ENCODE data around the gene ADGRB3. TPM values are rescaled to one million over a fixed set of nuclear protein-coding genes. Genes with fewer than 3 reads are reported as not detected.

Gene ADGRB3
- total and polyA plus RNA-seq, 2 donors (not counting 1 experiment from before 2014, with no cell fraction given) = not detected

GRCh38 chr6:69061066-69061465 lies 426.0 kb downstream of the ADGRB3 start:
- no peaks in the 10 kb centered on the region for H3K9me3 ChIP-seq (ENCODE audit: control extremely low read depth in 1 of 3, control insufficient read depth in 2 of 3, insufficient read depth in 1 of 3, low read length in 2 of 3)
- H3K4me2 ChIP-seq (replicated peaks; ENCODE audit: low read depth, low read length, poor library complexity, severe bottlenecking) = no peak overlapping the region
- no peaks in the 10 kb centered on the region for H3K36me3 ChIP-seq (replicated peaks in 1 of 2; ENCODE audit: control extremely low read depth in 1 of 2, control insufficient read depth in 1 of 2, extremely low read depth in 1 of 2, insufficient read depth in 2 of 2, low read length in 1 of 2)
- no peaks in the 10 kb centered on the region for H3K27me3 Mint-ChIP-seq
- H4K20me1 ChIP-seq (ENCODE audit: control insufficient read depth, insufficient read depth, low read length, poor library complexity, severe bottlenecking) = no peaks in the 10 kb centered on the region
- no peak overlapping the region for H3K27ac Mint-ChIP-seq
- H3K4me1 Mint-ChIP-seq = no peaks in the 10 kb centered on the region
- intact Hi-C loops (cut with micrococcal nuclease) = no loop called here
- H3K79me2 ChIP-seq (ENCODE audit: control insufficient read depth, insufficient read depth, low read length) = no peaks in the 10 kb centered on the region
- no peak overlapping the region for H3K4me3 Mint-ChIP-seq
- no peak overlapping the region for H3K27ac ChIP-seq (ENCODE audit: low read length in 2 of 2)
- no peaks in the 10 kb centered on the region for H3K4me1 ChIP-seq (ENCODE audit: control insufficient read depth in 2 of 2, insufficient read depth in 2 of 2, low read length in 2 of 2)
- DNase-seq (no peak), ATAC-seq (ENCODE audit: low read depth) (no peak)
- ChIA-PET CTCF (no interaction called here), POLR2A (no interaction called here)
- H3K4me3 ChIP-seq (ENCODE audit: control extremely low read depth in 1 of 5, extremely low read depth in 1 of 5, insufficient read depth in 1 of 5, low read depth in 2 of 5, low read length in 4 of 5) = no peak overlapping the region
- H3K9ac ChIP-seq (ENCODE audit: low read length) = no peak overlapping the region
- H2AFZ ChIP-seq (ENCODE audit: insufficient read depth, low read depth, low read length, poor library complexity, severe bottlenecking) = no peak overlapping the region
- H3K9me3 Mint-ChIP-seq (ENCODE audit: insufficient read depth) = no peaks in the 10 kb centered on the region
- 100% methylated on average over 2 of the region's 4 CpGs for WGBS (ENCODE audit: insufficient coverage)
- TF ChIP-seq CTCF (IDR thresholded peaks at IDR 0.05) = no peak
- no peak for TF ChIP-seq EZH2 (IDR thresholded peaks at IDR 0.05; ENCODE audit: borderline replicate concordance, insufficient read depth, low read depth, low read length, poor library complexity, severe bottlenecking)
- H3K27me3 ChIP-seq (replicated peaks in 1 of 4; ENCODE audit: control extremely low read depth in 1 of 4, control insufficient read depth in 3 of 4, insufficient read depth in 4 of 4, low read length in 3 of 4) = no peaks in the 10 kb centered on the region

GRCh38 chr6:69063401-69063800 lies 428.3 kb downstream of the ADGRB3 start:
- WGBS (ENCODE audit: insufficient coverage) = no CpG with 5 or more reads among the region's 2 CpGs

More at GRCh38 chr6:69063401-69063800, 428.3 kb downstream of the ADGRB3 start:
- TF ChIP-seq EZH2 (IDR thresholded peaks at IDR 0.05; ENCODE audit: borderline replicate concordance, insufficient read depth, low read depth, low read length, poor library complexity, severe bottlenecking) = no peak
- TF ChIP-seq CTCF (IDR thresholded peaks at IDR 0.05) = no peak
- intact Hi-C loops (cut with micrococcal nuclease) = no loop called here
- Mint-ChIP-seq H3K27ac (no peak overlapping the region), H3K9me3 (ENCODE audit: insufficient read depth) (no peaks in the 10 kb centered on the region), H3K27me3 (no peaks in the 10 kb centered on the region), H3K4me3 (no peak overlapping the region), H3K4me1 (no peaks in the 10 kb centered on the region)
- H3K4me2 ChIP-seq (replicated peaks; ENCODE audit: low read depth, low read length, poor library complexity, severe bottlenecking) = no peak overlapping the region
- H3K79me2 ChIP-seq (ENCODE audit: control insufficient read depth, insufficient read depth, low read length) = no peaks in the 10 kb centered on the region
- CTCF ChIA-PET = no interaction called here
- no peak for DNase-seq
- no peaks in the 10 kb centered on the region for H4K20me1 ChIP-seq (ENCODE audit: control insufficient read depth, insufficient read depth, low read length, poor library complexity, severe bottlenecking)
- H2AFZ ChIP-seq (ENCODE audit: insufficient read depth, low read depth, low read length, poor library complexity, severe bottlenecking) = no peak overlapping the region
- no peaks in the 10 kb centered on the region for H3K9me3 ChIP-seq (ENCODE audit: control extremely low read depth in 1 of 3, control insufficient read depth in 2 of 3, insufficient read depth in 1 of 3, low read length in 2 of 3)
- H3K27me3 ChIP-seq (replicated peaks in 1 of 4; ENCODE audit: control extremely low read depth in 1 of 4, control insufficient read depth in 3 of 4, insufficient read depth in 4 of 4, low read length in 3 of 4) = no peaks in the 10 kb centered on the region
- H3K36me3 ChIP-seq (replicated peaks in 1 of 2; ENCODE audit: control extremely low read depth in 1 of 2, control insufficient read depth in 1 of 2, extremely low read depth in 1 of 2, insufficient read depth in 2 of 2, low read length in 1 of 2) = no peaks in the 10 kb centered on the region
- H3K27ac ChIP-seq (ENCODE audit: low read length in 2 of 2) = no peak overlapping the region
- no peak for ATAC-seq (ENCODE audit: low read depth)
- no peaks in the 10 kb centered on the region for H3K4me1 ChIP-seq (ENCODE audit: control insufficient read depth in 2 of 2, insufficient read depth in 2 of 2, low read length in 2 of 2)
- no peak overlapping the region for H3K4me3 ChIP-seq (ENCODE audit: control extremely low read depth in 1 of 5, extremely low read depth in 1 of 5, insufficient read depth in 1 of 5, low read depth in 2 of 5, low read length in 4 of 5)
- POLR2A ChIA-PET = no interaction called here
- no peak overlapping the region for H3K9ac ChIP-seq (ENCODE audit: low read length)
